Naive thymus-derived CD4-positive, alpha-beta T cell (primary cell): ENCODE results near the gene USP53. TPM values are rescaled to one million over a fixed set of nuclear protein-coding genes. Genes with fewer than 3 reads are reported as not detected.
"Not testable (repeated sequence)": the region's sequence is repeated elsewhere in the genome, so short reads cannot be mapped to it uniquely, and the experiment has no call there.

ENCODE experiments used
- ATAC-seq: fragments of 150-1000 bp; cut with Tn5 transposase; 2 replicates; pipeline ENCODE4 v1.10.0; 2021; ENCODE audit warnings: mild to moderate bottlenecking, moderate library complexity
- CTCF ChIA-PET: fragments of 350-600 bp; sonication (Branson Sonifier 250); formaldehyde crosslinking; loops from one replicate; lab custom pipeline; 2021; ENCODE audit warnings: antibody characterized with exemption; lab: Charles Lee
- POLR2A ChIA-PET: fragments of 350-600 bp; sonication (Branson Sonifier 250); formaldehyde crosslinking; loops from one replicate; lab custom pipeline; 2021; ENCODE audit warnings: antibody characterized with exemption, inconsistent platforms; lab: Charles Lee
- DNase-seq, 9 donors: peaks; one replicate each; pipeline versions ENCODE4 v3.0.0 to v3.0.0-alpha.2; 2020 to 2022; ENCODE audit warnings: mixed read lengths in 1 of 9
- H3K27ac ChIP-seq: one replicate; pipeline ENCODE4 v1.7.0; 2013; ENCODE audit warnings: mild to moderate bottlenecking, low read depth, low read length, moderate library complexity
- H3K27me3 ChIP-seq, 2 donors: one replicate each; pipeline ENCODE4 v1.7.0; 2013; ENCODE audit warnings: low read length in 2 of 2, mild to moderate bottlenecking in 2 of 2, moderate library complexity in 2 of 2; ENCODE audit not compliant: control insufficient read depth in 2 of 2, insufficient read depth in 2 of 2
- H3K36me3 ChIP-seq, 3 experiments: 1 replicate in 2 of 3; 2 replicates in 1 of 3; pipeline ENCODE4 v1.7.0; 2013; ENCODE audit warnings: low read length in 3 of 3, mild to moderate bottlenecking in 3 of 3, moderate library complexity in 1 of 3; ENCODE audit not compliant: insufficient read depth in 3 of 3, control insufficient read depth in 2 of 3
- H3K4me1 ChIP-seq, 2 donors: one replicate each; pipeline ENCODE4 v1.7.0; 2013; ENCODE audit warnings: low read length in 2 of 2, mild to moderate bottlenecking in 2 of 2, moderate library complexity in 1 of 2; ENCODE audit not compliant: control insufficient read depth in 2 of 2, insufficient read depth in 2 of 2
- H3K4me3 ChIP-seq: 2 replicates; pipeline ENCODE4 v1.7.0; 2013; ENCODE audit warnings: mild to moderate bottlenecking, low read length
- H3K9me3 ChIP-seq, 3 experiments: 1 replicate in 2 of 3; 2 replicates in 1 of 3; pipeline ENCODE4 v1.7.0; 2013; ENCODE audit warnings: low read length in 3 of 3; ENCODE audit not compliant: control insufficient read depth in 2 of 3
- H3K27ac Mint-ChIP-seq, 9 donors: one replicate each; pipeline ENCODE4 v1.8.0; 2020 to 2022; ENCODE audit warnings: mixed read lengths in 9 of 9, mild to moderate bottlenecking in 8 of 9, moderate library complexity in 5 of 9, inconsistent platforms in 2 of 9
- H3K27me3 Mint-ChIP-seq, 5 donors: one replicate each; pipeline ENCODE4 v1.8.0; 2021 to 2022; ENCODE audit warnings: mixed read lengths in 5 of 5, mild to moderate bottlenecking in 1 of 5
- H3K36me3 Mint-ChIP-seq, 5 donors: one replicate each; pipeline ENCODE4 v1.8.0; 2020 to 2022; ENCODE audit warnings: mixed read lengths in 5 of 5, mild to moderate bottlenecking in 3 of 5, inconsistent platforms in 1 of 5
- H3K4me1 Mint-ChIP-seq, 7 donors: one replicate each; pipeline ENCODE4 v1.8.0; 2020 to 2022; ENCODE audit warnings: mixed read lengths in 7 of 7, mild to moderate bottlenecking in 3 of 7, inconsistent platforms in 1 of 7
- H3K4me3 Mint-ChIP-seq, 10 donors: one replicate each; pipeline ENCODE4 v1.8.0; 2020 to 2022; ENCODE audit warnings: mild to moderate bottlenecking in 10 of 10, mixed read lengths in 10 of 10, moderate library complexity in 6 of 10, inconsistent platforms in 2 of 10
- H3K9me3 Mint-ChIP-seq, 11 donors: one replicate each; pipeline ENCODE4 v1.8.0; 2020 to 2022; ENCODE audit warnings: mixed read lengths in 11 of 11, mild to moderate bottlenecking in 4 of 11, inconsistent platforms in 1 of 11, moderate library complexity in 1 of 11
- intact Hi-C, 2 donors: fragments of 100-400 bp; cut with micrococcal nuclease; formaldehyde crosslinking; loops; one replicate each; pipeline ENCODE4 v1.15.1; 2023
- polyA plus RNA-seq, 2 donors: library from polyadenylated mRNA; unstranded; fragments of 300-500 nt; fragmentation: Illumina TruSeq; gene quantifications; one replicate each; pipeline ENCODE4 v1.2.3, GENCODE V29; 2021
- total RNA-seq, 6 experiments: library from RNA in 5 of 6; stranded (reverse) in 5 of 6; gene quantifications; 1 replicate in 5 of 6; 2 replicates in 1 of 6; pipeline ENCODE4 v1.2.3 and lab custom pipeline; 2021 to 2026

USP53 gene
- total and polyA plus RNA-seq, 7 experiments from 2014 or later: 7.3 to 29.8 (median 21.2) TPM

DNA sequence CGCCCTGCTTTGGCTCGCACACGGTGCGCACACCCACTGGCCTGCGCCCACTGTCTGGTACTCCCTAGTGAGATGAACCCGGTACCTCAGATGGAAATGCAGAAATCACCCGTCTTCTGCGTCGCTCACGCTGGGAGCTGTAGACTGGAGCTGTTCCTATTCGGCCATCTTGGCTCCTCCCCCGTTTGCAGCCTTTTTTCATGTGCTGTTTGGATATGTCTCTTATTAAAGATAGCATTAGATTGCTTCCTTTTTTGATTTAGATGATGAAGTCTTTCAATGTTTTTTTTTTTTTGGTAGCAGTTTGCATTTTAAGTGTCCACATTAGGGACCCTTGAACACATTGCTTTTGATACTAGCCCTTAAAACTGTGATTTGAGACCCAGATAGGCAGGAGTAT, 67.4 kb downstream of the USP53 start:
- H3K27me3 ChIP-seq, H3K4me3 ChIP-seq, H3K4me1 ChIP-seq, H3K9me3 Mint-ChIP-seq, POLR2A ChIA-PET, H3K9me3 ChIP-seq, H3K27me3 Mint-ChIP-seq, ATAC-seq, H3K27ac ChIP-seq, H3K36me3 ChIP-seq, DNase-seq: not testable (repeated sequence)
- H3K36me3 Mint-ChIP-seq: peaks cover 0 to 17% (median 9%) of the 10 kb centered on the region in 5 donors
- H3K4me3 Mint-ChIP-seq: peak overlapping the region in 4 of 10 donors; percentile 2 to 56 (median 42)
- CTCF ChIA-PET: interaction anchor here (1.2 kb wide), 1 partner anchor 238 kb away, joined by 3 read pairs; no protein-coding TSS in a partner anchor
- peak overlapping the region in 3 of 9 donors; percentile 11 to 45 (median 41) for H3K27ac Mint-ChIP-seq
- H3K4me1 Mint-ChIP-seq: peaks cover 5 to 42% (median 39%) of the 10 kb centered on the region in 7 donors
- intact Hi-C loops: loop anchor here in 1 of 2 donors (5.0 kb wide), 1 partner anchor 43 kb away; no protein-coding TSS in a partner anchor

DNA sequence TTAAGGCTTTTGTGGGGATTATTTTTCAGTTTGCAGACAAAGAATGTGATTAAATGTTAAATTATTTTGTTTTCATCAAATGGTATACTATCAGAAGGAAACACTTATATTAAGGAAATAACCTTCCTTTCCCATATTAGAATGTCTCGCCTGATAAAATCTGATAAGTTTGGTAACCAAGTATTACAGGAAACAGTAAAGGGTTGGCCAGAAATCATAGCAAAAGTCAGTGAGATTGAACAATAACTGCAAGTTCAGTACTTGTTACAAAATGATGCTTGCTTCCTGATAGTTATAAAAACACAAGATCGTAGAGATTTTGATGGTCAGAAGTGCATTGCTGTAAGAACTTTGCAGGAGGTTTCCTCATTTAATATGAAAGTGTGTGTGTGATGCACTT, 68.9 kb downstream of the USP53 start:
- no peak overlapping the region for H3K4me3 ChIP-seq

DNA sequence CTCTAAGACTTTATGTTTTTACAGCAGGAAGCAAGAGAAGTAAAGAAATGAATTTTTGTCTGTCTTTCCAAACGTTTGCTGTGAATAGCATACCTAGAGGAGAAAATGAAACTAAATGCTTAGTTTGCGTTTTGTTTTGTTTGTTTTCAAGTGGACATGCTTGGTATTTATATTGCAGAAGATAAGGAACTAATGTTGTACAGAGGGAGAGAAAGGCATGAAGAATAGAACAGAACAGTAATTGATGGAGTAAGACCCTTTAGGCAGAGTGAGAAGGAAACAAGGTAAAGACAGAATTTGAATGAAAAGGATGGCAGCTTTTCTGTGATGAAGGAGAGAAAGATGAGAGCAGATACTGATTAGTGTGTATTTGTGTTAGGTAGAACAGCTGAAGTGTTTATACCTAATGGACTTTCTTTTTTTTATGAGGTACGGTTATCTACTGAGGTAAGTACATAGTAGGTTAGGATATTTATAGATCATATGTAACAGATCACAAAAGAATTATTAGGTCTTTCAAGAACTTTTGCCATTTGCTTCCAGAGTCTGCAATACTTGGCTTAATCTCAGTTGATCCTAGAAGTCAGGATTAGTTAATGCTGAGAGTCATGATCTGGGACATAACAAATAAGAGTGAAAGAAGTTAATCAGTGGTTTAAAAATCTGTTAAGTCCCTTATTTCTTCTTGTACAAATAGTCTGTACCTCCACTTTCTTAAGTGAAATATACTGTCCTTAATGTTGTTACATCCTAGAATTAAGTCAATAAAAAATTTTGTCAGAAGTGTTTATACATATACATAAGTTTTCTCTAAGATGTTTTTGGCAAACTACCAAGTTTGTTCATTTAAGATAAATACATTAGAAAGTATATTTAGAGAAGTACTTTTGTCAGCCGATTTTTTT, 72.6 kb downstream of the USP53 start:
- CTCF ChIA-PET: no interaction called here
- Mint-ChIP-seq H3K4me1 (peaks cover 13 to 48% (median 39%) of the 10 kb centered on the region in 7 donors), H3K27me3 (no peaks in the 10 kb centered on the region), H3K4me3 (peak overlapping the region in 9 of 10 donors; percentile 32 to 82 (median 67)), H3K9me3 (peaks cover 0 to under 1% (median 0%) of the 10 kb centered on the region in 11 donors), H3K36me3 (peaks cover 0 to 12% (median 5%) of the 10 kb centered on the region in 5 donors), H3K27ac (peak overlapping the region; percentile 0 to 80 (median 48))
- peak overlapping the region; percentile 4 for H3K4me3 ChIP-seq
- POLR2A ChIA-PET: no interaction called here
- peak; percentile 64 for ATAC-seq
- intact Hi-C loops: loop anchor here (1.0 to 5.0 kb wide), 5 partner anchors 48 to 1008 kb away; no protein-coding TSS in a partner anchor
- peak in 1 of 9 donors; percentile 19 for DNase-seq
- no peaks in the 10 kb centered on the region for H3K27me3 ChIP-seq
- H3K9me3 ChIP-seq: no peaks in the 10 kb centered on the region
- H3K4me1 ChIP-seq: peaks cover 0 to 3% of the 10 kb centered on the region in 2 donors
- H3K36me3 ChIP-seq: peaks cover 0 to 4% (median 0%) of the 10 kb centered on the region in 3 experiments
- H3K27ac ChIP-seq: peak overlapping the region; percentile 56

More for the DNA sequence above, 68.9 kb downstream of the USP53 start:
- Histone ChIP-seq H3K36me3 (peaks cover 0 to 4% (median 0%) of the 10 kb centered on the region in 3 experiments), H3K9me3 (no peaks in the 10 kb centered on the region), H3K27ac (no peak overlapping the region), H3K27me3 (no peaks in the 10 kb centered on the region), H3K4me1 (peaks cover 0 to 3% of the 10 kb centered on the region in 2 donors)
- Mint-ChIP-seq H3K27me3 (no peaks in the 10 kb centered on the region), H3K4me3 (peak overlapping the region in 1 of 10 donors; percentile 7), H3K9me3 (peaks cover 0 to 5% (median 0%) of the 10 kb centered on the region in 11 donors), H3K4me1 (peaks cover 13 to 50% (median 43%) of the 10 kb centered on the region in 7 donors), H3K36me3 (peaks cover 0 to 17% (median 9%) of the 10 kb centered on the region in 5 donors), H3K27ac (peak overlapping the region in 5 of 9 donors; percentile 1 to 71 (median 13))
- ChIA-PET CTCF (no interaction called here), POLR2A (no interaction called here)
- intact Hi-C loops: loop anchor here in 1 of 2 donors (5.0 kb wide), 1 partner anchor 44 kb away; no protein-coding TSS in a partner anchor
- ATAC-seq (no peak), DNase-seq (no peak)

DNA sequence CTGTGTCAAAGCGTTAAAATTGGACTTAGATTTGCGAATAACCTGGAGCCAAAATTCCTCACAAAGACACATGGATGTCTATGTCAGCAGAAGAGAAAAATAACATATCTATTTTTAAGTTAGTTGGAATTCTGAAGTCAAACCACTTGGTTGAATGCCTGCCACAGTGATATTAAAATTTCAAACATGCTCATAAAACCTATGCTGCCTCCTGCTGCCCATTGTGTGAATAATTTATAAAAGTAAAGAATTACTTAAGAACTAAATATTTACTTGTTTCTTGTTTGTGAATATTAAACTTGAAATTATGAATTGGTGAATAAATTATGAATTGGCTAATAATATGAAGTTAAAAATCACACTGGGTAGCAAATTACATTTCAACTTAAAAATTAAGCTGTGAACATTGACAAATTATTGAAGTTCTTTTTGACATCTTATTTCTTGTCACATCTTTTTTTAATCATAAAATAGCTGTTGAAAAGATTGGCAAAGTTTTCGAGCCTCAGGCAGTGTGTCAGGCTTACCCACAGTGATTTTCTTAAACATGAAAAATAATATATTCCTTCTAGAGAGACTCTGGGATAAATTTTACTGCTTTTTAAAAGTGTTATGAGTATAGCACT, 74.0 kb downstream of the USP53 start:
- peak; percentile 56 for ATAC-seq

DNA sequence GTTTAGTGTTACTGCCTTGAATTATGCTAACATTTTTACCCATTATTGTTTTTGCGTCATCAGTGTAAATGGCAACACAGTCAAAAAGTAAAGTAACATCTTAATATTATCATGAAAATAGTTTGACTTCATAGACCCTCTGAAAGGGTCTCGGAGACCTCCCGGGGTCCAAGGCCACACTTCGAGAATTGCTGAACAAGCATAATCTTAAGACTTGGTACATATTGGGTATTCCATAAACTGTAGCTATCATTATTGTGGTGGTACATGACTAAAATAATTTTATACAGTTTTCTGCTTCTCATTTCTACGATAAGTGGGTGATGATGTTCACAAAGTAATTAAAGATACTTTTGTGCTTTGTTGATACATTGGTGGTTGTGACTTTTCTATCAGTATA, 76.8 kb downstream of the USP53 start:
- ATAC-seq (no peak), DNase-seq (no peak)
- Histone ChIP-seq H3K9me3 (no peaks in the 10 kb centered on the region), H3K36me3 (peaks cover 0 to 9% (median 0%) of the 10 kb centered on the region in 3 experiments), H3K4me1 (peaks cover 0 to 3% of the 10 kb centered on the region in 2 donors), H3K27ac (no peak overlapping the region), H3K4me3 (no peak overlapping the region), H3K27me3 (no peaks in the 10 kb centered on the region)
- peaks cover 3 to 13% (median 8%) of the 10 kb centered on the region in 7 donors for H3K4me1 Mint-ChIP-seq
- ChIA-PET POLR2A (interaction anchor here (2.1 kb wide), 1 partner anchor 10 kb away, joined by 10 read pairs; a partner anchor contains a TSS), CTCF (interaction anchor here (4.9 kb wide), 1 partner anchor 248 kb away, joined by 29 read pairs; no protein-coding TSS in a partner anchor)
- no peaks in the 10 kb centered on the region for H3K27me3 Mint-ChIP-seq
- H3K4me3 Mint-ChIP-seq: no peak overlapping the region
- H3K27ac Mint-ChIP-seq: no peak overlapping the region
- peaks cover 0 to 10% (median 3%) of the 10 kb centered on the region in 5 donors for H3K36me3 Mint-ChIP-seq
- no peaks in the 10 kb centered on the region for H3K9me3 Mint-ChIP-seq
- intact Hi-C loops: loop anchor here (5.0 kb wide), 2 partner anchors 517 to 1012 kb away; no protein-coding TSS in a partner anchor

More for the DNA sequence above, 74.0 kb downstream of the USP53 start:
- CTCF ChIA-PET: interaction anchor here (0.7 to 1.0 kb wide), 5 partner anchors 11 to 1627 kb away, joined by 3 to 11 read pairs (median 3); no protein-coding TSS in a partner anchor
- H3K27ac ChIP-seq: no peak overlapping the region
- H3K36me3 ChIP-seq: no peaks in the 10 kb centered on the region
- H3K36me3 Mint-ChIP-seq: peaks cover 0 to 3% (median 0%) of the 10 kb centered on the region in 5 donors
- peaks cover 0 to 3% of the 10 kb centered on the region in 2 donors for H3K4me1 ChIP-seq
- no peaks in the 10 kb centered on the region for H3K9me3 ChIP-seq
- H3K27ac Mint-ChIP-seq: no peak overlapping the region
- intact Hi-C loops: loop anchor here (1.0 to 5.0 kb wide), 7 partner anchors 12 to 1009 kb away; partner anchors contain the start of gene USP53 (in 1 of the 2)
- no peaks in the 10 kb centered on the region for H3K9me3 Mint-ChIP-seq
- no peak overlapping the region for H3K4me3 Mint-ChIP-seq
- peak in 7 of 9 donors; percentile 28 to 52 (median 42) for DNase-seq
- peaks cover 13 to 34% (median 26%) of the 10 kb centered on the region in 7 donors for H3K4me1 Mint-ChIP-seq
- H3K27me3 Mint-ChIP-seq: no peaks in the 10 kb centered on the region
- no peaks in the 10 kb centered on the region for H3K27me3 ChIP-seq
- no peak overlapping the region for H3K4me3 ChIP-seq
- POLR2A ChIA-PET: no interaction called here

DNA sequence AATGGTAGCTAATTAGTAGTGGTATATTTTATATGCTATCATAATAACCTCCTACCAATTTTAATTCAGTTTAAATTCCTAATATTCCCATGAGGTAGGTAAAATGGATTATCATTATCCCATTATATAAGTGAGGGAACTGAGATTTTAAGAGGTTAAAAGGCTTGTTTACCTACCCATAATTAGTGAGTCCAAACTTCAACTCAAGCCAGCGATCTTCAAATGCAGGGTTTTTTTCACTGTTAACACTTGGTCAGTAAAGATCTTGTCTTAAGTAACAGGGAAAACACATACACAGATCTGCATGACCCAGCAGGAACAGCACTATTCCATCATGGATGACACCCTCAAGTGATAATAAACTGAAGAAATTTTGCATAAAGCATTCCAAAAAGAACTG, 78.1 kb downstream of the USP53 start:
- no peaks in the 10 kb centered on the region for H3K4me1 ChIP-seq
- no peaks in the 10 kb centered on the region for H3K27me3 ChIP-seq
- intact Hi-C loops: loop anchor here in 1 of 2 donors (1.0 kb wide), 1 partner anchor 9 kb away; no protein-coding TSS in a partner anchor
- no peak overlapping the region for H3K27ac Mint-ChIP-seq
- CTCF ChIA-PET: interaction anchor here (0.6 to 4.9 kb wide), 4 partner anchors 45 to 249 kb away, joined by 3 to 29 read pairs (median 3); no protein-coding TSS in a partner anchor
- H3K36me3 Mint-ChIP-seq: peaks cover 0 to 10% (median 4%) of the 10 kb centered on the region in 5 donors
- ATAC-seq (no peak), DNase-seq (no peak)
- H3K27me3 Mint-ChIP-seq: no peaks in the 10 kb centered on the region
- no peaks in the 10 kb centered on the region for H3K9me3 Mint-ChIP-seq
- peaks cover 0 to 5% (median 0%) of the 10 kb centered on the region in 7 donors for H3K4me1 Mint-ChIP-seq
- no peak overlapping the region for H3K4me3 ChIP-seq
- POLR2A ChIA-PET: interaction anchor here (0.5 to 2.1 kb wide), 3 partner anchors 9 to 183 kb away, joined by 3 to 10 read pairs (median 4); a partner anchor contains a TSS
- H3K36me3 ChIP-seq: peaks cover 0 to 9% (median 0%) of the 10 kb centered on the region in 3 experiments
- H3K9me3 ChIP-seq: no peaks in the 10 kb centered on the region
- H3K4me3 Mint-ChIP-seq: no peak overlapping the region
- no peak overlapping the region for H3K27ac ChIP-seq
